CD4-positive, alpha-beta T cell treated with Interleukin-4 for 1 hour (primary cell): ENCODE results near the gene SHLD1.
"Not testable (repeated sequence)": the region's sequence is repeated elsewhere in the genome, so short reads cannot be mapped to it uniquely, and the experiment has no call there.

Source experiments
- DNase-seq, 2 donors: peaks; one replicate each; pipeline ENCODE4 v3.0.0-alpha.2; 2020 to 2022

SHLD1 gene

GRCh38 chr20:5781798-5782750 lies 31.9 kb downstream of the SHLD1 start:
- DNase-seq = no peak

GRCh38 chr20:5784735-5785134 lies 34.5 kb downstream of the SHLD1 start:
- no peak for DNase-seq

GRCh38 chr20:5785146-5785545 lies 34.9 kb downstream of the SHLD1 start:
- DNase-seq = no peak

GRCh38 chr20:5786930-5787795 lies 37.0 kb downstream of the SHLD1 start:
- DNase-seq = no peak

- DNase-seq = no peak
Observed at GRCh38 chr20:5787796-5788165, 37.6 kb downstream of the SHLD1 start.

- peak; percentile 86 to 90 for DNase-seq
Observed at GRCh38 chr20:5788385-5788895, 38.2 kb downstream of the SHLD1 start.

- no peak for DNase-seq
Observed at GRCh38 chr20:5789827-5790226, 39.6 kb downstream of the SHLD1 start.

GRCh38 chr20:5793916-5794315 lies 43.7 kb downstream of the SHLD1 start:
- DNase-seq = no peak

GRCh38 chr20:5796331-5797040 lies 46.3 kb downstream of the SHLD1 start:
- DNase-seq = no peak

- no peak for DNase-seq
Observed at GRCh38 chr20:5797165-5797564, 47.0 kb downstream of the SHLD1 start.

GRCh38 chr20:5797843-5798462 lies 47.8 kb downstream of the SHLD1 start:
- DNase-seq = peak in 1 of 2 donors; percentile 60

- not testable (repeated sequence) for DNase-seq
Observed at GRCh38 chr20:5803754-5804303, 53.6 kb downstream of the SHLD1 start.

- no peak for DNase-seq
Observed at GRCh38 chr20:5806457-5807263, 56.5 kb downstream of the SHLD1 start.

- no peak for DNase-seq
Observed at GRCh38 chr20:5807431-5807830, 57.2 kb downstream of the SHLD1 start.

- DNase-seq = no peak
Observed at GRCh38 chr20:5808901-5809300, 58.7 kb downstream of the SHLD1 start.

GRCh38 chr20:5809495-5809894 lies 59.3 kb downstream of the SHLD1 start:
- DNase-seq = no peak

- DNase-seq = no peak
Observed at GRCh38 chr20:5810800-5811422, 60.7 kb downstream of the SHLD1 start.

GRCh38 chr20:5811746-5812145 lies 61.5 kb downstream of the SHLD1 start:
- no peak for DNase-seq

GRCh38 chr20:5818346-5818681 lies 68.1 kb downstream of the SHLD1 start:
- DNase-seq = no peak

GRCh38 chr20:5820738-5821137 lies 70.5 kb downstream of the SHLD1 start:
- no peak for DNase-seq
